Neuron (in vitro differentiated cells): ENCODE data around the gene PKNOX2.

ENCODE experiments used
- H2AFZ ChIP-seq: one replicate; pipeline ENCODE4 v1.6.1; 2013; ENCODE audit warnings: low read depth, mild to moderate bottlenecking, inconsistent platforms, low read length, moderate library complexity
- H3K27me3 ChIP-seq: one replicate; pipeline ENCODE4 v1.6.1; 2013; ENCODE audit warnings: low read length; ENCODE audit not compliant: insufficient read depth
- H3K36me3 ChIP-seq: one replicate; pipeline ENCODE4 v1.6.1; 2013; ENCODE audit warnings: low read length; ENCODE audit not compliant: insufficient read depth
- H3K4me1 ChIP-seq: one replicate; pipeline ENCODE4 v1.6.1; 2013; ENCODE audit warnings: low read length; ENCODE audit not compliant: insufficient read depth
- H3K4me3 ChIP-seq: 2 replicates; pipeline ENCODE4 v1.5.1; 2013; ENCODE audit warnings: mild to moderate bottlenecking, low read length, moderate library complexity
- H3K9me3 ChIP-seq: one replicate; pipeline ENCODE4 v1.6.1; 2013; ENCODE audit warnings: low read length

The PKNOX2 gene, protein sequence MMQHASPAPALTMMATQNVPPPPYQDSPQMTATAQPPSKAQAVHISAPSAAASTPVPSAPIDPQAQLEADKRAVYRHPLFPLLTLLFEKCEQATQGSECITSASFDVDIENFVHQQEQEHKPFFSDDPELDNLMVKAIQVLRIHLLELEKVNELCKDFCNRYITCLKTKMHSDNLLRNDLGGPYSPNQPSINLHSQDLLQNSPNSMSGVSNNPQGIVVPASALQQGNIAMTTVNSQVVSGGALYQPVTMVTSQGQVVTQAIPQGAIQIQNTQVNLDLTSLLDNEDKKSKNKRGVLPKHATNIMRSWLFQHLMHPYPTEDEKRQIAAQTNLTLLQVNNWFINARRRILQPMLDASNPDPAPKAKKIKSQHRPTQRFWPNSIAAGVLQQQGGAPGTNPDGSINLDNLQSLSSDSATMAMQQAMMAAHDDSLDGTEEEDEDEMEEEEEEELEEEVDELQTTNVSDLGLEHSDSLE

GRCh38 chr11:125164422-125165110 is at the start of gene PKNOX2:
Gene PKNOX2, plus strand, starts transcription at chr11:125164751. Its CDS starts 186,555 bp downstream, at chr11:125351306.
- Histone ChIP-seq H3K4me3 (peak within 1 kb of the TSS; percentile 81), H3K27me3 (no peaks in the 10 kb centered on the region), H3K9me3 (no peaks in the 10 kb centered on the region), H3K4me1 (peaks cover 53% of the 10 kb centered on the region), H2AFZ (peak within 1 kb of the TSS; percentile 28), H3K36me3 (no peaks in the 10 kb centered on the region)

GRCh38 chr11:125117429-125117828 is 47.1 kb upstream of the PKNOX2 start:
- H3K27me3 ChIP-seq, result no peaks in the 10 kb centered on the region

GRCh38 chr11:125123194-125123946 is 41.2 kb upstream of the PKNOX2 start:
- H3K4me3 ChIP-seq, result no peak overlapping the region
- H3K4me1 ChIP-seq, result peaks cover 8% of the 10 kb centered on the region
- H2AFZ ChIP-seq, result peak overlapping the region; percentile 68
- no peaks in the 10 kb centered on the region for H3K27me3 ChIP-seq
- H3K36me3 ChIP-seq, result no peaks in the 10 kb centered on the region
- H3K9me3 ChIP-seq, result no peaks in the 10 kb centered on the region

More at GRCh38 chr11:125117429-125117828, 47.1 kb upstream of the PKNOX2 start:
- peaks cover under 1% of the 10 kb centered on the region for H3K4me1 ChIP-seq
- no peak overlapping the region for H2AFZ ChIP-seq
- peaks cover 5% of the 10 kb centered on the region for H3K9me3 ChIP-seq
- H3K4me3 ChIP-seq, result no peak overlapping the region
- H3K36me3 ChIP-seq, result no peaks in the 10 kb centered on the region

GRCh38 chr11:125123947-125124617 is 40.5 kb upstream of the PKNOX2 start:
- Histone ChIP-seq H3K36me3 (no peaks in the 10 kb centered on the region), H3K4me3 (no peak overlapping the region), H3K4me1 (peaks cover 8% of the 10 kb centered on the region), H2AFZ (peak overlapping the region; percentile 68), H3K9me3 (no peaks in the 10 kb centered on the region), H3K27me3 (no peaks in the 10 kb centered on the region)

GRCh38 chr11:125124618-125124992 is 39.9 kb upstream of the PKNOX2 start:
- H3K4me1 ChIP-seq, result peaks cover 8% of the 10 kb centered on the region
- H3K9me3 ChIP-seq, result no peaks in the 10 kb centered on the region
- H3K4me3 ChIP-seq, result no peak overlapping the region
- no peak overlapping the region for H2AFZ ChIP-seq
- H3K36me3 ChIP-seq, result no peaks in the 10 kb centered on the region
- H3K27me3 ChIP-seq, result no peaks in the 10 kb centered on the region

GRCh38 chr11:125128450-125128849 is 36.1 kb upstream of the PKNOX2 start:
- H3K4me1 ChIP-seq, result peaks cover 16% of the 10 kb centered on the region
- no peak overlapping the region for H3K4me3 ChIP-seq

GRCh38 chr11:125129316-125129993 is 35.1 kb upstream of the PKNOX2 start:
- H3K27me3 ChIP-seq, result no peaks in the 10 kb centered on the region
- H3K4me1 ChIP-seq, result peaks cover 9% of the 10 kb centered on the region
- no peak overlapping the region for H2AFZ ChIP-seq
- no peaks in the 10 kb centered on the region for H3K36me3 ChIP-seq
- peaks cover 8% of the 10 kb centered on the region for H3K9me3 ChIP-seq
- H3K4me3 ChIP-seq, result no peak overlapping the region

More at GRCh38 chr11:125128450-125128849, 36.1 kb upstream of the PKNOX2 start:
- Histone ChIP-seq H3K36me3 (no peaks in the 10 kb centered on the region), H3K27me3 (no peaks in the 10 kb centered on the region), H2AFZ (no peak overlapping the region), H3K9me3 (peaks cover 3% of the 10 kb centered on the region)

DNA sequence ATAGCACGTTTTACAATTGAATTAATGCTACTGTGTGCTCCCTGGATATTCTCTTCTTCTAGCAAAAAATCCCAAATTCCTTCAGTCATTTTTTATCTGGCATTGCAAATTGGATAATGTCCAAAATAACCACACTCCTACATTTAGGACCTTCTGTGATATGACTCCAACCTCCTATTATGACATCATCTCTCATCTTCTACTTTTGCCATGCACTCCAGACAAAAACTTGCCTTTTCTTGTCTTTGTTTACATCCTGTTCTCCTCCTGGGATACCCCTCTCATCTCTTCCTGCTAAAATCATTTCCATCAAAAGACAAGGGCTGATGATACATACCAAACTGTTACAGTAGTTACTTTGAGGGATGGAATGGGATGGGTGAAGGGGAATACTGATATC is 32.5 kb upstream of the PKNOX2 start:
- Histone ChIP-seq H3K27me3 (no peaks in the 10 kb centered on the region), H3K4me3 (no peak overlapping the region), H3K36me3 (no peaks in the 10 kb centered on the region)

GRCh38 chr11:125132596-125132995 is 32.0 kb upstream of the PKNOX2 start:
- Histone ChIP-seq H3K27me3 (no peaks in the 10 kb centered on the region), H3K36me3 (no peaks in the 10 kb centered on the region), H3K4me1 (peaks cover 14% of the 10 kb centered on the region), H3K9me3 (peaks cover 8% of the 10 kb centered on the region), H3K4me3 (no peak overlapping the region), H2AFZ (no peak overlapping the region)

More for the DNA sequence above, 32.5 kb upstream of the PKNOX2 start:
- Histone ChIP-seq H3K9me3 (peaks cover 8% of the 10 kb centered on the region), H2AFZ (no peak overlapping the region), H3K4me1 (peaks cover 11% of the 10 kb centered on the region)

- Histone ChIP-seq H3K4me1 (peaks cover 46% of the 10 kb centered on the region), H3K36me3 (no peaks in the 10 kb centered on the region), H3K4me3 (no peak overlapping the region), H3K9me3 (peaks cover 8% of the 10 kb centered on the region), H2AFZ (no peak overlapping the region), H3K27me3 (no peaks in the 10 kb centered on the region)
These were observed 28.6 kb upstream of the PKNOX2 start for GRCh38 chr11:125136001-125136400.

- Histone ChIP-seq H3K4me1 (peaks cover 44% of the 10 kb centered on the region), H3K9me3 (peaks cover 2% of the 10 kb centered on the region), H2AFZ (no peak overlapping the region), H3K4me3 (no peak overlapping the region), H3K36me3 (no peaks in the 10 kb centered on the region), H3K27me3 (no peaks in the 10 kb centered on the region)
These were observed 25.6 kb upstream of the PKNOX2 start for GRCh38 chr11:125138966-125139365.

GRCh38 chr11:125139778-125140177 is 24.8 kb upstream of the PKNOX2 start:
- Histone ChIP-seq H2AFZ (no peak overlapping the region), H3K27me3 (no peaks in the 10 kb centered on the region), H3K9me3 (no peaks in the 10 kb centered on the region), H3K4me1 (peaks cover 44% of the 10 kb centered on the region), H3K4me3 (no peak overlapping the region), H3K36me3 (no peaks in the 10 kb centered on the region)
